ENCODE data around the gene HOTAIR.
A peak's percentile ranks its signal among the peaks of the same experiment; 100 is the strongest.

The HOTAIR gene

DNA sequence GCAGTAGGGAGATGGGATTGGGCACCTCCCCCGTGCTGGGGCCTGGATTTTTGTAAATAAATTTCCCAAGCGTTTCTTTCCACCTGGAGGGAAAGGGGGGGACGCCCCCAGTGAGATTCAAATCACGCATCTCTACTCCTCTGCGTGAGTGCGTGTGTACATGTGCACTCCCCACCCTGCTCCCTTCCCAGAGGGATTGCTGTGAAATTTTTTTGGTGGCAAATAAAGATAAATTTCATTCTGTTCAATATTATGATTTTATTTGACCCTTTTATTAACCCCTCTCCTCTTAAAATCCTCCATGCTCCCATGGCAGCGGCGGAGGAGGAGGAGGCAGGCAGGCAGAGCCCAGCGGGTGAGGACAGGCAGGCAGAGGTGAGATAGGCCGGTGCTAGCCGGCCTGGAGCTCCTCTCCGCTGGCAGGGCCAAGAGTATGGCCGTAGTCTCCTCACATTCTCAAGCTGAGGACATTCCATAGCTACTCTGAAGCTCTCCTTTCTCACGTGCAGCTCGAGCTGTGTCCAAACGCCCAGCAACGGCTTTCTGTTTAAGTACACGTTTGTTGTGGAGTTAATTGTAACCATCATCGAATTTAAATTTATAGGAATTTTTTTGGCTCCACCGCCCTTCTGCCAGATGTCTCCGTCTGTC lies 1.5 kb upstream of the HOTAIR start:
- H3K4me3 ChIP-seq (ENCODE audit: low read length), result no peak overlapping the region
- TF ChIP-seq, protein P1, sequence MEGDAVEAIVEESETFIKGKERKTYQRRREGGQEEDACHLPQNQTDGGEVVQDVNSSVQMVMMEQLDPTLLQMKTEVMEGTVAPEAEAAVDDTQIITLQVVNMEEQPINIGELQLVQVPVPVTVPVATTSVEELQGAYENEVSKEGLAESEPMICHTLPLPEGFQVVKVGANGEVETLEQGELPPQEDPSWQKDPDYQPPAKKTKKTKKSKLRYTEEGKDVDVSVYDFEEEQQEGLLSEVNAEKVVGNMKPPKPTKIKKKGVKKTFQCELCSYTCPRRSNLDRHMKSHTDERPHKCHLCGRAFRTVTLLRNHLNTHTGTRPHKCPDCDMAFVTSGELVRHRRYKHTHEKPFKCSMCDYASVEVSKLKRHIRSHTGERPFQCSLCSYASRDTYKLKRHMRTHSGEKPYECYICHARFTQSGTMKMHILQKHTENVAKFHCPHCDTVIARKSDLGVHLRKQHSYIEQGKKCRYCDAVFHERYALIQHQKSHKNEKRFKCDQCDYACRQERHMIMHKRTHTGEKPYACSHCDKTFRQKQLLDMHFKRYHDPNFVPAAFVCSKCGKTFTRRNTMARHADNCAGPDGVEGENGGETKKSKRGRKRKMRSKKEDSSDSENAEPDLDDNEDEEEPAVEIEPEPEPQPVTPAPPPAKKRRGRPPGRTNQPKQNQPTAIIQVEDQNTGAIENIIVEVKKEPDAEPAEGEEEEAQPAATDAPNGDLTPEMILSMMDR (IDR thresholded peaks at IDR 0.05; ENCODE audit: insufficient read depth, low read depth, low read length, missing control alignments), result no peak
- DNase-seq (ENCODE audit: low read depth), result no peak

DNA sequence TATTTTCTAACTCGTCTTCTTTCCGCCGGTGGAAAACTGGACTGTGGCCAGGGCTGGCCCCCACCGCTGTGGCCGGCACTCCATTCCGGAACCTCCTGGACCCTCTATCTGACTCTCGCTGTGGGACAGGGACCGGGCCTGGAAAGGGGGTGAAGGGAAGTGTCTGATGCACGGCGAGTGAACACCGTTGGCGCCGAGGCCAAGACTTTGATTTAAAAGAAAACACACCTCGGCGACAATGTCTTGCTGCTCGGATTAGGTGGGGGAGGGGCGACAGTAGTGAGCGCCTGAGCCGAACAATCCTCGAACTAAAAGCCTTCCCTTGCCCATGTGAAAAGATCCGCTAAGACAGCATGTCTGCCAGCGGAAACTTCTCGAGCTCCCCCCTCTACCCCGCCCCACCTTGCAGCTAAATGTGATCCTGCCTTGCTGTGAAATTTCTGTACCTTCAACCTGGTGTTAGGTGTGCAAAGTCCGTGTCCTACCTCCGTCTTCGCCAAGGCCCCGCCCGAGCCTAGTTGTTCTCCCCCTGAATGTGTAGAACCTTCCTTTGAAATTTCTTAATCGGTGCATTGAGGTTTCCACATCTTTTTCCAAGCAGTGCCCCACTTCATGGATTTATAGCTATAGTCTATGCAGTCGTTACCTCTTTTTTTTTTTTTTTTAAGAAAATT lies 862 bp upstream of the HOTAIR start:
- no peak overlapping the region for H3K4me3 ChIP-seq (ENCODE audit: low read length)
- DNase-seq (ENCODE audit: low read depth), result no peak
- TF ChIP-seq, protein P1 (IDR thresholded peaks at IDR 0.05; ENCODE audit: insufficient read depth, low read depth, low read length, missing control alignments), result no peak

GRCh38 chr12:53975064-53975471 lies 314 bp upstream of the HOTAIR start:
- TF ChIP-seq, protein P1 (IDR thresholded peaks at IDR 0.05; ENCODE audit: insufficient read depth, low read depth, low read length, missing control alignments), result no peak
- no peak overlapping the region for H3K4me3 ChIP-seq (ENCODE audit: low read length)
- DNase-seq (ENCODE audit: low read depth), result no peak

DNA sequence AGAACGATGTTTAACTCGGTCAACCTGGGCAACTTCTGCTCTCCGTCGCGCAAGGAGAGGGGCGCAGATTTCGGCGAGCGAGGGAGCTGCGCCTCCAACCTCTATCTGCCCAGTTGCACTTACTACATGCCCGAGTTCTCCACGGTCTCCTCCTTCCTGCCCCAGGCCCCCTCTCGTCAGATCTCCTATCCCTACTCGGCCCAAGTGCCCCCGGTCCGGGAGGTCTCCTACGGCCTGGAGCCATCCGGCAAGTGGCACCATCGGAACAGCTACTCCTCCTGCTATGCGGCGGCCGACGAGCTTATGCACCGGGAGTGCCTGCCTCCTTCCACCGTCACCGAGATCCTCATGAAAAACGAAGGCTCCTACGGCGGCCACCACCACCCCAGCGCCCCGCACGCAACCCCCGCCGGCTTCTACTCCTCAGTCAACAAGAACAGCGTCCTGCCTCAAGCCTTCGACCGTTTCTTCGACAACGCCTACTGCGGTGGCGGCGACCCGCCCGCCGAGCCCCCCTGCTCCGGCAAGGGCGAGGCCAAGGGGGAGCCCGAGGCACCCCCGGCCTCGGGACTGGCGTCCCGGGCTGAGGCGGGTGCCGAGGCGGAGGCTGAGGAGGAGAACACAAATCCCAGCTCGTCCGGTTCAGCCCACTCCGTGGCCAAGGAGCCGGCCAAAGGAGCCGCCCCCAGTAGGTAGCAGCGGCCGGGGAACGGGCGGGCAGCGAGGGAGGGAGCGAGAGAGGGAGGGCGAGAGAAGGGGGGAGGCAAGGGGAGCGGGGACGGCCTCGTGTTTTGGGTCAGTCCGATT lies 1.3 kb downstream of the HOTAIR start:
- no peak for DNase-seq (ENCODE audit: low read depth)
- TF ChIP-seq, protein P1 (IDR thresholded peaks at IDR 0.05; ENCODE audit: insufficient read depth, low read depth, low read length, missing control alignments), result no peak
- H3K4me3 ChIP-seq (ENCODE audit: low read length), result no peak overlapping the region

DNA sequence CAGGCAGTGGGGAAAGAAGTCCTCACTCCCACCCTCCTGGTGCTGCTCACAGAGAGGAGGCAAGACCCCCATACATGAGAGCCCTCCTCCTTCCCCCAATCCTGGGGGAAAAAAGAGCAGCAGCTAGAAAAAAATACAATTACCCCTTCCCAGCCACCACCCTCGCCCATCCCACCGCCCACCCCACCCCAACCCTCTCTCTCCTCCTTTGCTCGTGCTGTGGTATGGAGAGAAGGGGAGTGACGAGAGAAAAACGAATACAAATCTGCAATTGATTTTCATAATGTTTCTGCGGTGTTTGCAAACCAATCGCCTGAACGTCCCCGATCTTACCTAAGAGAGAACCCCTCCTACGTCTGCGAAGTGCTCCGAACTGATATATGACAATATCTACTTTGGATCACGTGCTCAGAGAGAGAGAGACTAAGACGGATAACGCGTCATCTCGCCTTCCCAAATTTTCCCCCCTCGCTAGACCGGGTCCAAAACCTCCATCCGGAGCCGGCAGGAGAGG lies 2.0 kb downstream of the HOTAIR start, which contains the start of gene HOXC11:
Gene HOXC11 (plus strand): TSS at position 405 of the 514 bp plus-strand sequence. CDS start 116 bp downstream, outside the sequence.
- no peak for DNase-seq (ENCODE audit: low read depth)
- H3K4me3 ChIP-seq (ENCODE audit: low read length), result no peak within 1 kb of the TSS
- TF ChIP-seq, protein P1 (IDR thresholded peaks at IDR 0.05; ENCODE audit: insufficient read depth, low read depth, low read length, missing control alignments), result no peak

- TF ChIP-seq, protein P1 (IDR thresholded peaks at IDR 0.05; ENCODE audit: insufficient read depth, low read depth, low read length, missing control alignments), result no peak
- no peak overlapping the region for H3K4me3 ChIP-seq (ENCODE audit: low read length)
- peak; percentile 36 for DNase-seq (ENCODE audit: low read depth)
Measured at GRCh38 chr12:53972152-53972702, 2.5 kb downstream of the HOTAIR start.
